Raji (cell line): ENCODE data around the gene KSR2.

Source experiments
- POLR2A ChIP-seq: IDR thresholded peaks from 2 replicates; pipeline ENCODE4 v1.6.1; 2011; ENCODE audit warnings: low read depth, low read length, control low read depth; ENCODE audit not compliant: insufficient read depth

Gene KSR2

DNA sequence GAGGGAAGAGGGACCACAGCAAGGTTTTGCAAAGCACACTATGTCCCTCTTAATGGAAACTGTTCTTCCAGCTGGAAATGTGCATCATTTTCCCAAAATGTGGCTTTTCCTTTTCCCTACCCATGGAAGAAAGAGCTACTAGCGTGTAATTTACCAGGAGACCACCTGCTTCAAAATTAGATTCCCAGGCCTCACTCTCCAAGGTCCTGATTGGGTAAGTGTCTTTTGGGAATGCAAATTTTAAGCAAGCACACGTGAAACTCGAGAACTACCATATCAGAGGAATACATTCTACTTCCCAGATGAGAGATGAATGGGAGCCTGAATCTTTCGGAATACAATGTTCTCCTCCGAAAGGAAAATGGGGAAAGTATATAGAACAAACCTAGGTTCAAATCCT, 405.8 kb downstream of the KSR2 start:
- no peak for TF ChIP-seq POLR2A

- TF ChIP-seq POLR2A = no peak
These were observed 406.8 kb downstream of the KSR2 start for GRCh38 chr12:117561990-117562389.

DNA sequence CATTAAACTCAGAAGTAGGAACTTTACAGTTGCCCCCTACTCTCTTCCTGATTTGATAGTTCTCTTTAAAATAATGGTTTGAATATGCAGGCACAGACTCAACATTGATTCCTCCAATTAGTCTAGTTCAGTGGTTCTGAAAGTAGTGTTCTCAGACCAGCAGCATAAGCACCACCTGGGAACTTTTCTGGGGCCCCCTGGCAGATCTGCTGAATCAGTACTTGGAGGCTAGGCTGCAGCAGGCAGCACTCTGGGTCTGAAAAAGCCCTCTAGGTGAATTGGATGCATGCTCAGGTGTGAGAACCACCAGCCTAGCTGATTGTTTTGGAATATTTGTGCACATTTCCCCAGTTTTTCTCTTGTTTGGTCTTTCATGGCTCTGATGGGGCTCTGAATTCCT, 408.8 kb downstream of the KSR2 start:
- no peak for TF ChIP-seq POLR2A

- TF ChIP-seq POLR2A = no peak
These were observed 412.9 kb downstream of the KSR2 start for GRCh38 chr12:117555889-117556288.

DNA sequence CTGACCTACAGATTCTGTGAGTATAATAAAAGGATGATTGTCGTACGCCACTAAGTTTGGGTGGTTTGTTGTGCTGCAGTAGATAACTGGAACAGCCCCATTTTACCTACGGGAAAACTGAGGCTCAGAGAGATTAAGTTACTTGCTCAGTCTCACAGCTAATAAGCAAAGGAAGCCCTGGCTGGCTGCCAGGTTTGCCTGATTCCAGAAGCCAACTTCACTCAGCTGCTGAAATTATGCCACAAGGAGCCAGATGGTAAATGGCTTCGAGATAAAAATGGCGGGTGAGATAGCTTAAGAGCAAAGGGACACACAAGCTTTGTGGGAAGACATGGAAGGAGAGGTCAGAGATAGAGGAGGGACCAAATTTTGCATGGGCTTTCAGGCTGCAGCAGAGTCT, 415.8 kb downstream of the KSR2 start:
- no peak for TF ChIP-seq POLR2A

- no peak for TF ChIP-seq POLR2A
These were observed 417.1 kb downstream of the KSR2 start for GRCh38 chr12:117551665-117552064.

DNA sequence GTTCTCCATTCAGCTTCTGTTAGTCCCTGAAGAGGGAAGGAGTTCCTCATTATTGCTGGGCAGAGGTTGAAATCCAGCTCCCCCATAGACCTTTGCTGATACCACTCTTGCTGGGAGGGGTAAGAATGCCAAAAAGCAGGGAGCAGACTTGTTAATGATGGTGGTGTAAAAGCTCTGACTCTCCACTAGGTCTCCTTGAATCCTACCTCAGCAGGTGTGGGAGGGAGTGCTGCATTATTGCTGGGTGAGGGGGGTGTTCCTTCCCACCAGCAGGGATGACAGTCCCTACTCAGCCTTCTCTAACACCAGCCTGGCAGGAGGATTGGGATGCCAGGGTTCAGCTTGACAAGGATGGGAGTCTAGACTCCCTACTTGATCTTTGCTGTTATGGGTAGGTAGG, 421.6 kb downstream of the KSR2 start:
- no peak for TF ChIP-seq POLR2A

DNA sequence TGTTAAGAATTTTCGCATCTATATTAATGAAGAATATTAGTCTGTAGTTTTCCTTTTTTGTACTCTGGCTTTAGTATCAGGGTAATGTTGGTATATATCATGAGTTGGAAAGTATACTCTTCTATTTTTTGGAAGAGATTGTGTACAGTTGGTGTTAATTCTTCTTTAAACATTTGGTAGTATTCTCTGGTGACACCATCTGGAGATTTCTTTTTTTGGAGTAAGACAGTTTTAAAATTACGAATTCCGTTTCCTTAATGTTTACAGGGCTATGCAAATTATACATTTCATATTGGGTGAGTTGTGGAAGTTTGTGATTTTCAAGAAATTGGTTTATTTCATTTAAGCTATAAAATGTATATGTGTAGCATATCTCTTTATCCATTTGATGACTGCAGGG, 423.6 kb downstream of the KSR2 start:
- no peak for TF ChIP-seq POLR2A

DNA sequence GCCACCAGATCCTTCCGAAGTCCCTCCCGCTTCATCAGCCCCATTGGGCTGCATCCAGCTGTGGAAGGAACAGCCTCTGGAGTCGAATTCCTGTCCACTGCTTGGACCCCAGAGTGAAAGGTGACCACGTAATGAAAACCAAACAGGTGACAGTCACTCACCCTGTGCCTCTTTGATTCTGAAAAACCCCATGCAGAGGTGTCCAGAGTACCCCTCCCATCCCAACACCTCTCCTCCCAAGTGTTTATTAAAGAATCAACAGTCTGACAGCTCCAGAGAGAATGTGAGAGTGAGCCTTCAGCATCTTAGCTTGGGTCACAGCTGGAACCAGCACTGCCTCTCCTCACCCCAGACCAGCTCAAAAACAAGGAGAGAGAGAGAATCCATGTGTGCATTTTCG, 428.8 kb downstream of the KSR2 start:
- no peak for TF ChIP-seq POLR2A

- no peak for TF ChIP-seq POLR2A
These were observed 429.9 kb downstream of the KSR2 start for GRCh38 chr12:117538926-117539325.

DNA sequence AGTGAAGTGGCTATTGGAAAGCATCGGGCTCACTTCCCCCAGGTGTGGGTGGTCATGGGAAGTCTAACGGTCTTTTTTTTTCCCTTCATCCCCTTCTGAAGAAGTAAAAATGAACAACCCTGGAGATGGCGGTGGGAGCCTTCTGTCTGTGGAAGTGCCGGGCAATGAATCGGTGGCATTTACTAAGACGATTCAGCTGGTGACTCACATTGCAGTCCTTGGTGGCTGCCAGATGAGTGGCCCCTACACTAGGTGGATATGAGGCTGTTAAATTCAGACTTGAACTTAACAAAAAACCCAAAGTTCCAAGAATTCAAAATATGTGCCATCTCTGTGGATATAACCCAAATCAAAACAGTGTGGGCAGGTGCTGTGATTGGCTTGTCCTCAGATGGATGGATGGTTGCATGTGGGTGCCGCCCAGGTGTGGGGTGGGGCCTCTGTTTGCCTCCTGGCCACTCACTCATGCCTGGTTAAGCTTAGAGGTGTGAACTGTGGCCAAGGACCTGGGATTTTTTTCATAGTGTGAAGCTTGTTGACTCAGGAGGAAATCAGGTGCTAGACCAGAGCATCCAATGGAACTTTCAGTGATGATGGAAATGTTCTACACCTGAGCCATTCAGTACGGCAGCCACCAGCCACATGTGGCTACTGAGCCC, 430.6 kb downstream of the KSR2 start:
- no peak for TF ChIP-seq POLR2A

GRCh38 chr12:117533687-117534086, 435.1 kb downstream of the KSR2 start:
- TF ChIP-seq POLR2A = no peak

- no peak for TF ChIP-seq POLR2A
These were observed 438.0 kb downstream of the KSR2 start for GRCh38 chr12:117530796-117531195.

DNA sequence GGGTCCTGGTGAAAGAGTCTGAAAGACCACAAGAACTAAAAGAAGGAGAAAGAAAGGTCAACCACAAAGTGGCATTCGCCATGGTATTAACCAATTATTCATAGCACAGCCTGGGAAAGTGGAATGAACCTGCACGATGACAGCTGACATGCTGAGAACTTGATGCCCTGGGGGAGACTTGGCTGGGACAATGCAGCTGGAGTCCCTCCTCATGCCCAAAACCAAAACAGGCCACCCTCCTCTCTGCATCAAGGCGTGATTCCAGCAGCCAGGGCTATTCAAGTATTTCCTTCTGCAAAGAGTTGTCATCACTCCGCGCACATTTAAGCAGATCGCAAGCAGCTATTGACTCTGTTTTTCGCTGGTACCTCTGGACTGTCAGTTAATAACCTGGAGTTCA, 440.3 kb downstream of the KSR2 start:
- TF ChIP-seq POLR2A = no peak

GRCh38 chr12:117527479-117527855, 441.3 kb downstream of the KSR2 start:
- TF ChIP-seq POLR2A = no peak

DNA sequence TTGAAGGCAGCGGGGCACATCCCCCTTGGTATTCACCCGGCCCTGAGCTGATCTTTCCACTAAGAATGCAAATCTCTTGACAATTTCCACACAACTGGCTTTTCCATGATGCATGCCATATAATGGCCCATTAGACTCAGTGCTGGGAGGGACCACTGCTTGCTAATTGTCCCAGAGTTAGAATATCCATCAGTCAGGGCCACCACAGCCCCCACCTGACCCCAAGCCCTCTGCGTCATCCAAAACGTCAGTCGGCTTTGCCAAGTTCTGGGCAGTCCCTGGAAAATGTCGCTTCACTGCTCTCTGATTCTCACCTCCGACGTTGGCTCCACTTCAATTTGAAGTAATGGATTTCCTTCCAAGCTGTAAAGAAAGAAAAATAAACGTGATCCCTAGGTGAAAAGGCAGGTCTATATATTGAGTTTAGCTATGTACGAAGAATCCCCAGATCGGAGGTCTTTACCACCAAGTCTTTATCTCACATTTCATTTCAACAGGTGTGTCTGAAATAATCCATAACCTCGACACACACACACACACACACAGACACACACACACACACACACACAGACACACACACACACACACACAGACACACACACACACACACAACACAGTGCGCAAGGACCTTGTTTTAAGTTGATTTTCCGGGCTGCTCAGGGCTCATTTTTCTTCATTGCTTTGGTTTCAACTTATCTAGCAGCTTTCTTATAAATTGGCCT, 441.9 kb downstream of the KSR2 start:
- TF ChIP-seq POLR2A = no peak

DNA sequence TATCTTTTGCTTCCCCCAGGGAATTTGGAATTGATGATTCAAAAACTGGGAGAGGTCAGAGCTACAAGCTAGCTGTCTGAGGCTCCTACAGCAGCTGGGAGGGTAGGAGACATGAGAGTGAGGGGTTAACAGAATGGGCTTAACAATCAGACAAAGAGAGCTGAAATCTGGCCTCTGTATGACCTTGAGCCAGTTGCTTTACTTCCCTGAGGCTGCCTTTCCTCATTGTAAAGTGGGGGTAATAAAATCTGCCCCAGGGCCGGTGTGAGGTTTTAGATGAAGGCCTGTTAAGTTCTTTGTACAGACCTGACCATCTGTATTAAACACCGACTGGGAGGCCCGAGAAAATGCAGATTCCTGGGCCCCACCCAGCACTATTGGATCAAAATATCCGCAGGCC, 443.0 kb downstream of the KSR2 start:
- TF ChIP-seq POLR2A = no peak
